Measurements from ENCODE around the gene COASY. TPM values are rescaled to one million over a fixed set of nuclear protein-coding genes. Genes with fewer than 3 reads are reported as not detected.
A peak's percentile ranks its signal among the peaks of the same experiment; 100 is the strongest.

The COASY gene
- polyA plus RNA-seq, 1 of the 3 experiments (the other 2 are of a cell fraction) = 69.4 TPM

DNA sequence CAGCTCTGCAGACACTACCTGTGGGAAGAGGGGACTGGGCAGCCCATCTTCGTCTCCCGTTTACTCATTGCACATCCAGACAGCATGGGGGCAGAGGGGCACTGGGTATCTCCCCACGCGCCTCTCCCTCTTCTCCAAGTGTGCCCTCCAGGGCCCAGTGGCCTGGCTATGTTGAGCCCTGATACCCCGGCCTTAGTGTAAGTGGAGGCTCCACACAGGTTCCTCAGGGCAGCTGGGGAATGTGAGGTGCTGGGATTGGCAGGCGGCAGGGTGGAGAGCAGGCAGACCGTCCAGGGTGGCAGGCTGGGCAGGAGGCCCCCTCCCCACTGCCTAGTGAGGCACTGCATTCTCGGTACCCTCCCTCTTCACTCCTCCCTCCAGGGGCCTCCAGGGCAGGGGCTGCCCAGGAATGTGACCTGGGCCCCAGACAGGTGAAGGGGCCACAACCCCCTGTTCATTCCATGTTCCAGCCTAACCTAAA is 39.1 kb upstream of the COASY start:
- Histone ChIP-seq H2AFZ (ENCODE audit: low read depth) (no peak overlapping the region), H3K9ac (no peak overlapping the region), H3K4me1 (ENCODE audit: control insufficient read depth in 1 of 2, insufficient read depth in 2 of 2, low read depth in 1 of 2, low read length in 1 of 2) (peaks cover 38 to 53% of the 10 kb centered on the region in 2 experiments), H3K4me2 (0 out of 2 replicates have a peak overlapping the region, but pooled peaks have one; percentile 81), H3K9me3 (no peaks in the 10 kb centered on the region), H3F3A (replicated peaks; ENCODE audit: insufficient read depth) (peaks cover 64% of the 10 kb centered on the region), H3K27me3 (ENCODE audit: insufficient read depth) (no peaks in the 10 kb centered on the region), H3K27ac (ENCODE audit: low read depth in 2 of 2, low read length in 1 of 2) (peak overlapping the region; percentile 29 to 100; a peak in 3 of 4 replicates), H3K9me2 (no peaks in the 10 kb centered on the region), H3K79me2 (ENCODE audit: insufficient read depth) (peaks cover 16% of the 10 kb centered on the region), H4K20me1 (ENCODE audit: insufficient read depth) (no peaks in the 10 kb centered on the region), H3K36me3 (replicated peaks in 1 of 2; ENCODE audit: control insufficient read depth in 1 of 2, insufficient read depth in 2 of 2, low read length in 1 of 2) (no peaks in the 10 kb centered on the region), H3K4me3 (ENCODE audit: low read depth in 2 of 2, low read length in 1 of 2) (no peak overlapping the region)
- CTCF ChIA-PET = interaction anchor here (0.9 to 1.5 kb wide), 2 partner anchors 9 to 28 kb away, joined by 3 to 4 read pairs; no protein-coding TSS in a partner anchor
- POLR2A ChIA-PET = no interaction called here
- 93% methylated on average over 8 of the region's 8 CpGs for WGBS (ENCODE audit: low lambda C conversion rate)
- DNase-seq = no peak
- TF ChIP-seq RAD21 (IDR thresholded peaks at IDR 0.05; ENCODE audit: low read length) (no peak), MEF2A (IDR thresholded peaks at IDR 0.05; ENCODE audit: borderline replicate concordance, low read depth) (no peak), FOXM1 (IDR thresholded peaks at IDR 0.05; ENCODE audit: low read depth) (no peak)
- TF ChIP-seq, protein P1, sequence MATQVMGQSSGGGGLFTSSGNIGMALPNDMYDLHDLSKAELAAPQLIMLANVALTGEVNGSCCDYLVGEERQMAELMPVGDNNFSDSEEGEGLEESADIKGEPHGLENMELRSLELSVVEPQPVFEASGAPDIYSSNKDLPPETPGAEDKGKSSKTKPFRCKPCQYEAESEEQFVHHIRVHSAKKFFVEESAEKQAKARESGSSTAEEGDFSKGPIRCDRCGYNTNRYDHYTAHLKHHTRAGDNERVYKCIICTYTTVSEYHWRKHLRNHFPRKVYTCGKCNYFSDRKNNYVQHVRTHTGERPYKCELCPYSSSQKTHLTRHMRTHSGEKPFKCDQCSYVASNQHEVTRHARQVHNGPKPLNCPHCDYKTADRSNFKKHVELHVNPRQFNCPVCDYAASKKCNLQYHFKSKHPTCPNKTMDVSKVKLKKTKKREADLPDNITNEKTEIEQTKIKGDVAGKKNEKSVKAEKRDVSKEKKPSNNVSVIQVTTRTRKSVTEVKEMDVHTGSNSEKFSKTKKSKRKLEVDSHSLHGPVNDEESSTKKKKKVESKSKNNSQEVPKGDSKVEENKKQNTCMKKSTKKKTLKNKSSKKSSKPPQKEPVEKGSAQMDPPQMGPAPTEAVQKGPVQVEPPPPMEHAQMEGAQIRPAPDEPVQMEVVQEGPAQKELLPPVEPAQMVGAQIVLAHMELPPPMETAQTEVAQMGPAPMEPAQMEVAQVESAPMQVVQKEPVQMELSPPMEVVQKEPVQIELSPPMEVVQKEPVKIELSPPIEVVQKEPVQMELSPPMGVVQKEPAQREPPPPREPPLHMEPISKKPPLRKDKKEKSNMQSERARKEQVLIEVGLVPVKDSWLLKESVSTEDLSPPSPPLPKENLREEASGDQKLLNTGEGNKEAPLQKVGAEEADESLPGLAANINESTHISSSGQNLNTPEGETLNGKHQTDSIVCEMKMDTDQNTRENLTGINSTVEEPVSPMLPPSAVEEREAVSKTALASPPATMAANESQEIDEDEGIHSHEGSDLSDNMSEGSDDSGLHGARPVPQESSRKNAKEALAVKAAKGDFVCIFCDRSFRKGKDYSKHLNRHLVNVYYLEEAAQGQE (IDR thresholded peaks at IDR 0.05; ENCODE audit: low read depth, low read length) = no peak
- TF ChIP-seq, protein P2, sequence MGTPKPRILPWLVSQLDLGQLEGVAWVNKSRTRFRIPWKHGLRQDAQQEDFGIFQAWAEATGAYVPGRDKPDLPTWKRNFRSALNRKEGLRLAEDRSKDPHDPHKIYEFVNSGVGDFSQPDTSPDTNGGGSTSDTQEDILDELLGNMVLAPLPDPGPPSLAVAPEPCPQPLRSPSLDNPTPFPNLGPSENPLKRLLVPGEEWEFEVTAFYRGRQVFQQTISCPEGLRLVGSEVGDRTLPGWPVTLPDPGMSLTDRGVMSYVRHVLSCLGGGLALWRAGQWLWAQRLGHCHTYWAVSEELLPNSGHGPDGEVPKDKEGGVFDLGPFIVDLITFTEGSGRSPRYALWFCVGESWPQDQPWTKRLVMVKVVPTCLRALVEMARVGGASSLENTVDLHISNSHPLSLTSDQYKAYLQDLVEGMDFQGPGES (IDR thresholded peaks at IDR 0.05; ENCODE audit: low read depth, low read length) = no peak

DNA sequence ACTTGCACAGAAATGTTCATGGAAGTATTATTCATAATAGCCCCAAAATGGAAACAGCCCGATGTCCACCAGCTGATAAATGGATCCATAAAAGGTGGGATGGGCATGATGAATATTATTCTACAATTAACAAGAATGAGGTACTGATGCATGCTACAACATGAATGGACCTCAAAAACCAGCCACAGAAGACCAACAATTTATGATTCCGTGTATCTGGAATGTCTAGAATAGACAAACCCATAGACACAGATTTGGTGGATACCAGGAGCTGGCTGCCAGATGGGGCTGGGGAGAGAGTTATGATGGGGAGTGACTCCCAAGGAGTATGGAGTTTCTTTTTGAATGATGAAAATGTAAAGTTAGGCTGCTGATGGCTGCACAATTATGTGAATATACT is 36.7 kb upstream of the COASY start:
- ChIA-PET POLR2A (no interaction called here), CTCF (interaction anchor here (1.0 to 1.2 kb wide), 2 partner anchors 45 to 97 kb away, joined by 3 read pairs; no protein-coding TSS in a partner anchor)
- Histone ChIP-seq H3K79me2 (ENCODE audit: insufficient read depth) (peaks cover 16% of the 10 kb centered on the region), H3K4me2 (no peak overlapping the region), H3K27ac (ENCODE audit: low read depth in 2 of 2, low read length in 1 of 2) (peak overlapping the region in 1 of 2 experiments; percentile 100; a peak in 2 of 4 replicates), H2AFZ (ENCODE audit: low read depth) (no peak overlapping the region), H3K4me1 (ENCODE audit: control insufficient read depth in 1 of 2, insufficient read depth in 2 of 2, low read depth in 1 of 2, low read length in 1 of 2) (peaks cover 15 to 34% of the 10 kb centered on the region in 2 experiments; a peak in 3 of 4 replicates), H3K4me3 (ENCODE audit: low read depth in 2 of 2, low read length in 1 of 2) (no peak overlapping the region), H3K9me2 (no peaks in the 10 kb centered on the region), H3K9me3 (no peaks in the 10 kb centered on the region), H3K27me3 (ENCODE audit: insufficient read depth) (no peaks in the 10 kb centered on the region), H3F3A (replicated peaks; ENCODE audit: insufficient read depth) (peaks cover 45% of the 10 kb centered on the region), H3K36me3 (replicated peaks in 1 of 2; ENCODE audit: control insufficient read depth in 1 of 2, insufficient read depth in 2 of 2, low read length in 1 of 2) (no peaks in the 10 kb centered on the region), H4K20me1 (ENCODE audit: insufficient read depth) (no peaks in the 10 kb centered on the region), H3K9ac (no peak overlapping the region)
- 36% methylated on average over 2 of the region's 2 CpGs for WGBS (ENCODE audit: low lambda C conversion rate)
- TF ChIP-seq, protein P3, sequence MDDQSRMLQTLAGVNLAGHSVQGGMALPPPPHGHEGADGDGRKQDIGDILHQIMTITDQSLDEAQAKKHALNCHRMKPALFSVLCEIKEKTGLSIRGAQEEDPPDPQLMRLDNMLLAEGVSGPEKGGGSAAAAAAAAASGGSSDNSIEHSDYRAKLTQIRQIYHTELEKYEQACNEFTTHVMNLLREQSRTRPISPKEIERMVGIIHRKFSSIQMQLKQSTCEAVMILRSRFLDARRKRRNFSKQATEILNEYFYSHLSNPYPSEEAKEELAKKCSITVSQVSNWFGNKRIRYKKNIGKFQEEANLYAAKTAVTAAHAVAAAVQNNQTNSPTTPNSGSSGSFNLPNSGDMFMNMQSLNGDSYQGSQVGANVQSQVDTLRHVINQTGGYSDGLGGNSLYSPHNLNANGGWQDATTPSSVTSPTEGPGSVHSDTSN (IDR thresholded peaks at IDR 0.05) = 0 out of 2 replicates have a peak, but pooled peaks have one; percentile 8
- TF ChIP-seq TCF12 (IDR thresholded peaks at IDR 0.05) = peak; percentile 68
- TF ChIP-seq MEF2A (IDR thresholded peaks at IDR 0.05; ENCODE audit: borderline replicate concordance, low read depth) = no peak
- TF ChIP-seq NFIC (IDR thresholded peaks at IDR 0.05; ENCODE audit: borderline replicate concordance) = peak; percentile 33; the same call in 1 of the 2 replicates
- DNase-seq = no peak
